Lower lobe of right lung (tissue), 2 donors: Measurements from ENCODE around the gene CHMP6. TPM values are rescaled to one million over a fixed set of nuclear protein-coding genes. Genes with fewer than 3 reads are reported as not detected.

ENCODE experiments used
- ATAC-seq, 2 donors: fragments of 200-7000 bp; cut with Tn5 transposase; one replicate each; pipeline ENCODE4 v1.9.1; 2020 to 2022; ENCODE audit warnings: mild to moderate bottlenecking in 2 of 2, moderate library complexity in 2 of 2
- DNase-seq: peaks from one replicate; pipeline ENCODE4 v3.0.0-alpha.2; 2020
- H3K27ac ChIP-seq: fragments of 200-600 bp; one replicate; pipeline ENCODE4 v1.8.0; 2022
- H3K27me3 ChIP-seq: fragments of 200-600 bp; one replicate; pipeline ENCODE4 v1.8.0; 2022; ENCODE audit warnings: low read depth
- H3K36me3 ChIP-seq: fragments of 200-600 bp; one replicate; pipeline ENCODE4 v1.8.0; 2022; ENCODE audit warnings: mild to moderate bottlenecking
- H3K4me1 ChIP-seq: fragments of 200-600 bp; one replicate; pipeline ENCODE4 v1.8.0; 2022
- H3K4me3 ChIP-seq: fragments of 200-600 bp; one replicate; pipeline ENCODE4 v1.8.0; 2022; ENCODE audit warnings: mild to moderate bottlenecking
- H3K9me3 ChIP-seq: fragments of 200-600 bp; one replicate; pipeline ENCODE4 v1.8.0; 2022
- CTCF ChIP-seq: fragments of 200-600 bp; IDR thresholded peaks from one replicate; pipeline ENCODE4 v1.8.0; 2022; ENCODE audit warnings: antibody characterized with exemption, mild to moderate bottlenecking
- intact Hi-C: fragments of 100-400 bp; cut with DNase I; formaldehyde crosslinking; loops from one replicate; pipeline ENCODE4 v1.11.0; 2022
- total RNA-seq: library from RNA; stranded (reverse); fragmentation: NEBNext Ultra II Directional; extraction: Animal tissue kit (Norgen Biotek cat#: 25700); gene quantifications from one replicate; pipeline ENCODE4 v1.2.1, GENCODE V29; 2021
- donor health status: DM: no; HTN: yes; CAD: no; lungs with severe emphysema.

CHMP6 gene
- total RNA-seq, 1 donor from 2014 or later = 28.8 TPM

- intact Hi-C loops = no loop called here
- ATAC-seq = no peak
- Histone ChIP-seq H3K4me1 (peaks cover 18% of the 10 kb centered on the region), H3K27me3 (no peaks in the 10 kb centered on the region), H3K4me3 (no peak overlapping the region), H3K27ac (no peak overlapping the region), H3K36me3 (peaks cover 44% of the 10 kb centered on the region), H3K9me3 (no peaks in the 10 kb centered on the region)
- peak; percentile 42 for DNase-seq
- no peak for TF ChIP-seq CTCF
These were observed 30.7 kb upstream of the CHMP6 start for GRCh38 chr17:80960797-80961452.

GRCh38 chr17:80961541-80962330 lies 29.9 kb upstream of the CHMP6 start:
- ATAC-seq (no peak), DNase-seq (no peak)
- H3K9me3 ChIP-seq = no peaks in the 10 kb centered on the region
- peaks cover 18% of the 10 kb centered on the region for H3K4me1 ChIP-seq
- no peak overlapping the region for H3K4me3 ChIP-seq
- intact Hi-C loops = no loop called here
- no peaks in the 10 kb centered on the region for H3K27me3 ChIP-seq
- no peak for TF ChIP-seq CTCF
- H3K36me3 ChIP-seq = peaks cover 44% of the 10 kb centered on the region
- no peak overlapping the region for H3K27ac ChIP-seq

- TF ChIP-seq CTCF = no peak
- no peak for ATAC-seq
- no peaks in the 10 kb centered on the region for H3K9me3 ChIP-seq
- no peak for DNase-seq
- H3K4me3 ChIP-seq = no peak overlapping the region
- no peaks in the 10 kb centered on the region for H3K27me3 ChIP-seq
- intact Hi-C loops = no loop called here
- H3K36me3 ChIP-seq = peaks cover 44% of the 10 kb centered on the region
- peaks cover 18% of the 10 kb centered on the region for H3K4me1 ChIP-seq
- no peak overlapping the region for H3K27ac ChIP-seq
These were observed 29.0 kb upstream of the CHMP6 start for GRCh38 chr17:80962356-80963329.

GRCh38 chr17:80963812-80964543 lies 27.7 kb upstream of the CHMP6 start:
- DNase-seq = no peak
- Histone ChIP-seq H3K27me3 (no peaks in the 10 kb centered on the region), H3K27ac (no peak overlapping the region), H3K36me3 (peaks cover 44% of the 10 kb centered on the region), H3K9me3 (no peaks in the 10 kb centered on the region), H3K4me1 (peaks cover 18% of the 10 kb centered on the region), H3K4me3 (no peak overlapping the region)
- intact Hi-C loops = no loop called here
- no peak for TF ChIP-seq CTCF
- ATAC-seq = no peak

GRCh38 chr17:80964544-80964856 lies 27.1 kb upstream of the CHMP6 start:
- H3K4me3 ChIP-seq = no peak overlapping the region
- intact Hi-C loops = no loop called here
- ATAC-seq (no peak), DNase-seq (no peak)
- H3K9me3 ChIP-seq = no peaks in the 10 kb centered on the region
- H3K27ac ChIP-seq = no peak overlapping the region
- no peaks in the 10 kb centered on the region for H3K27me3 ChIP-seq
- peaks cover 44% of the 10 kb centered on the region for H3K36me3 ChIP-seq
- no peak for TF ChIP-seq CTCF
- H3K4me1 ChIP-seq = peaks cover 19% of the 10 kb centered on the region
